H9 (cell line): Measurements from ENCODE around the gene KLF11. TPM values are rescaled to one million over a fixed set of nuclear protein-coding genes. Genes with fewer than 3 reads are reported as not detected.

Experiments
- DNase-seq: peaks from one replicate; pipeline ENCODE4 v3.0.0-alpha.2; 2017
- H2AFZ ChIP-seq: one replicate; pipeline ENCODE4 v1.6.1; 2013; ENCODE audit warnings: mild to moderate bottlenecking, low read length, control low read depth, moderate library complexity
- H2AK5ac ChIP-seq: 2 replicates; pipeline ENCODE4 v1.6.1; 2013; ENCODE audit warnings: low read length, control low read depth, mixed read lengths; ENCODE audit not compliant: insufficient read length
- H2BK120ac ChIP-seq: one replicate; pipeline ENCODE4 v1.6.1; 2013; ENCODE audit warnings: low read depth, mild to moderate bottlenecking, low read length, control low read depth, inconsistent platforms; ENCODE audit not compliant: poor library complexity, severe bottlenecking
- H2BK12ac ChIP-seq: 2 replicates; pipeline ENCODE4 v1.6.1; 2013; ENCODE audit warnings: low read length, control low read depth, mixed read lengths, low read depth; ENCODE audit not compliant: insufficient read length
- H2BK15ac ChIP-seq: 2 replicates; pipeline ENCODE4 v1.6.1; 2013; ENCODE audit warnings: low read depth, low read length, control low read depth
- H2BK20ac ChIP-seq: one replicate; pipeline ENCODE4 v1.6.1; 2013; ENCODE audit warnings: low read depth, mild to moderate bottlenecking, low read length, control low read depth, inconsistent platforms; ENCODE audit not compliant: poor library complexity, severe bottlenecking
- H2BK5ac ChIP-seq: 2 replicates; pipeline ENCODE4 v1.6.1; 2013; ENCODE audit warnings: low read length, control low read depth, mixed read lengths; ENCODE audit not compliant: insufficient read length
- H3K14ac ChIP-seq: 2 replicates; pipeline ENCODE4 v1.6.1; 2013; ENCODE audit warnings: low read length, control low read depth; ENCODE audit not compliant: insufficient read depth
- H3K18ac ChIP-seq: 2 replicates; pipeline ENCODE4 v1.6.1; 2013; ENCODE audit warnings: low read depth, mild to moderate bottlenecking, mixed read lengths, low read length, control low read depth; ENCODE audit not compliant: insufficient read length
- H3K23ac ChIP-seq: 2 replicates; pipeline ENCODE4 v1.6.1; 2013; ENCODE audit warnings: low read length, control low read depth, mixed read lengths, low read depth; ENCODE audit not compliant: insufficient read length
- H3K23me2 ChIP-seq: 2 replicates; pipeline ENCODE4 v1.6.1; 2013; ENCODE audit warnings: low read depth, mild to moderate bottlenecking, mixed read lengths, low read length, control low read depth; ENCODE audit not compliant: insufficient read length, poor library complexity, severe bottlenecking
- H3K27ac ChIP-seq: 2 replicates; pipeline ENCODE4 v1.5.1; 2013; ENCODE audit warnings: low read length, control low read depth, mixed read lengths, low read depth; ENCODE audit not compliant: insufficient read length
- H3K27me3 ChIP-seq: 2 replicates; pipeline ENCODE4 v1.6.1; 2013; ENCODE audit warnings: low read length, control low read depth, inconsistent platforms; ENCODE audit not compliant: insufficient read depth
- H3K4ac ChIP-seq: 2 replicates; pipeline ENCODE4 v1.6.1; 2013; ENCODE audit warnings: low read depth, mild to moderate bottlenecking, control low read depth, inconsistent platforms, low read length, moderate library complexity
- H3K4me1 ChIP-seq: 2 replicates; pipeline ENCODE4 v1.6.1; 2013; ENCODE audit warnings: low read length, control low read depth, inconsistent platforms; ENCODE audit not compliant: insufficient read depth
- H3K4me2 ChIP-seq: 2 replicates; pipeline ENCODE4 v1.6.1; 2013; ENCODE audit warnings: low read length, control low read depth, mixed read lengths; ENCODE audit not compliant: insufficient read length, insufficient read depth
- H3K56ac ChIP-seq: 2 replicates; pipeline ENCODE4 v1.6.1; 2013; ENCODE audit warnings: low read depth, mild to moderate bottlenecking, mixed read lengths, low read length, control low read depth; ENCODE audit not compliant: insufficient read length
- H3K79me1 ChIP-seq: 2 replicates; pipeline ENCODE4 v1.6.1; 2013; ENCODE audit warnings: low read depth, mild to moderate bottlenecking, moderate library complexity, low read length, control low read depth, inconsistent platforms; ENCODE audit not compliant: insufficient read depth, poor library complexity, severe bottlenecking
- H3K79me2 ChIP-seq: 2 replicates; pipeline ENCODE4 v1.6.1; 2013; ENCODE audit warnings: low read length, control low read depth, inconsistent platforms; ENCODE audit not compliant: insufficient read depth
- H3K9ac ChIP-seq: 2 replicates; pipeline ENCODE4 v1.6.1; 2013; ENCODE audit warnings: low read length, control low read depth, mixed read lengths; ENCODE audit not compliant: insufficient read length; ENCODE audit errors: extremely low read depth
- H3K9me3 ChIP-seq: one replicate; pipeline ENCODE4 v1.6.1; 2013; ENCODE audit warnings: low read depth, low read length, inconsistent platforms; ENCODE audit not compliant: control insufficient read depth
- H3T11ph ChIP-seq: one replicate; pipeline ENCODE4 v1.6.1; 2013; ENCODE audit warnings: mild to moderate bottlenecking, low read length, control low read depth, inconsistent platforms
- H4K20me1 ChIP-seq: one replicate; pipeline ENCODE4 v1.6.1; 2013; ENCODE audit not compliant: control insufficient read depth, insufficient read length, insufficient read depth
- H4K5ac ChIP-seq: 2 replicates; pipeline ENCODE4 v1.6.1; 2013; ENCODE audit warnings: low read depth, mild to moderate bottlenecking, mixed read lengths, low read length, control low read depth; ENCODE audit not compliant: insufficient read length
- H4K8ac ChIP-seq: replicated peaks from 2 replicates; pipeline ENCODE4 v1.6.1; 2013; ENCODE audit warnings: low read length, control low read depth, mixed read lengths, low read depth; ENCODE audit not compliant: insufficient read length
- H4K91ac ChIP-seq: 2 replicates; pipeline ENCODE4 v1.6.1; 2013; ENCODE audit warnings: low read depth, mild to moderate bottlenecking, moderate library complexity, mixed read lengths, low read length, control low read depth; ENCODE audit not compliant: insufficient read length
- H3K27ac Mint-ChIP-seq, 3 experiments: 2 replicates in 2 of 3; 3 replicates in 1 of 3; pipeline ENCODE4 v1.8.0; 2020 to 2021; ENCODE audit warnings: mixed read lengths in 3 of 3, mild to moderate bottlenecking in 1 of 3, moderate library complexity in 1 of 3
- H3K27me3 Mint-ChIP-seq: 2 replicates; pipeline ENCODE4 v1.8.0; 2021; ENCODE audit warnings: low read depth, mild to moderate bottlenecking, moderate library complexity, mixed read lengths
- H3K36me3 Mint-ChIP-seq, 3 experiments: 2 replicates in 2 of 3; 3 replicates in 1 of 3; pipeline ENCODE4 v1.8.0; 2020 to 2021; ENCODE audit warnings: low read depth in 3 of 3, mixed read lengths in 3 of 3; ENCODE audit not compliant: insufficient read depth in 1 of 3
- H3K4me1 Mint-ChIP-seq, 2 experiments: 2 replicates each; pipeline ENCODE4 v1.8.0; 2020; ENCODE audit warnings: mixed read lengths in 2 of 2
- H3K4me3 Mint-ChIP-seq, 2 experiments: 2 replicates in 1 of 2; 3 replicates in 1 of 2; pipeline ENCODE4 v1.8.0; 2020 to 2021; ENCODE audit warnings: mild to moderate bottlenecking in 2 of 2, mixed read lengths in 2 of 2, moderate library complexity in 1 of 2
- H3K9me3 Mint-ChIP-seq, 2 experiments: 2 replicates in 1 of 2; 3 replicates in 1 of 2; pipeline ENCODE4 v1.8.0; 2020; ENCODE audit warnings: mild to moderate bottlenecking in 2 of 2, mixed read lengths in 2 of 2, moderate library complexity in 1 of 2
- CTCF ChIP-seq: fragments of 200-600 bp; sonication (generic); conservative IDR thresholded peaks from 3 replicates; pipeline ENCODE4 v1.8.0; 2021; ENCODE audit warnings: antibody characterized with exemption, mild to moderate bottlenecking
- WGBS: extraction: QIAGEN DNeasy Blood & Tissue Kit; methylation state at CpG from one replicate; pipeline ENCODE4 v1.1.7; 2013; ENCODE audit warnings: missing lambda C conversion rate, low lambda C conversion rate, mixed read lengths; ENCODE audit not compliant: insufficient read length; ENCODE audit errors: extremely low coverage; 5-methylcytosine and 5-hydroxymethylcytosine counted together
- total RNA-seq: library from RNA; stranded (reverse); gene quantifications from 2 replicates; pipeline ENCODE4 v1.2.1, GENCODE V29; 2021

KLF11 gene
- total RNA-seq, 1 experiment from 2014 or later: 15.5 TPM

DNA sequence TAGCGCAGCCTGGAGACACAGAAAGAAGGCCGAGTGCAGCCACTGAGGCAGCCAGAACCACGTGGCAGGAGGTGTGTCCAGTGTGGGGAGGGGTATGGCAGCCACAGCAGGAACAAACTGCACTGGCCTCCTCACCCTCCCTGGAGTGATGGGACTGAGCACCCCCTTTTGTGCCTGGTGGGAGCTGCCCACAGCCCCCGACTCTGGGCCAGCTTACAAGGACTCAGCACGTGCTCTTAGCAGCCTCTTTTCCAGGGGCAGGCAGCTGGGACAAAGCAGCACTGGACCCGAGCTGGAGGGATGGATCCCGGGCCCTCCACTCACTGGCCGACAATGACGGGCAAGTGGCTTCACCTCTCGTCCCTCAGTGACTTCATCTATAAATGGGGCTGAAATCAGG is 5.2 kb upstream of the KLF11 start:
- H2BK5ac ChIP-seq: no peak overlapping the region
- H3K9me3 Mint-ChIP-seq: no peaks in the 10 kb centered on the region; a peak in 1 of 5 replicates
- H3K9ac ChIP-seq: no peak overlapping the region
- no peak overlapping the region for H3K56ac ChIP-seq
- H3K9me3 ChIP-seq: no peaks in the 10 kb centered on the region
- no CpG with 5 or more reads among the region's 10 CpGs for WGBS
- H3K27me3 ChIP-seq: no peaks in the 10 kb centered on the region; the same call in 1 of the 2 replicates
- H2BK20ac ChIP-seq: no peak overlapping the region
- H4K8ac ChIP-seq: no peak overlapping the region
- no peak overlapping the region for H3T11ph ChIP-seq
- no peak overlapping the region for H3K4ac ChIP-seq
- H2AFZ ChIP-seq: no peak overlapping the region
- H3K18ac ChIP-seq: no peak overlapping the region
- H2BK12ac ChIP-seq: no peak overlapping the region
- H3K36me3 Mint-ChIP-seq: peaks cover 0 to 10% (median 0%) of the 10 kb centered on the region in 3 experiments; a peak in 2 of 7 replicates
- no peak overlapping the region for H3K27ac ChIP-seq
- no peak overlapping the region for H3K4me2 ChIP-seq
- H4K20me1 ChIP-seq: no peaks in the 10 kb centered on the region
- no peak overlapping the region for H2AK5ac ChIP-seq
- H2BK15ac ChIP-seq: no peak overlapping the region
- no peak for TF ChIP-seq CTCF
- H3K23me2 ChIP-seq: peaks cover 10% of the 10 kb centered on the region
- no peak for DNase-seq
- no peak overlapping the region for H3K14ac ChIP-seq
- no peak overlapping the region for H3K4me3 Mint-ChIP-seq
- H3K27me3 Mint-ChIP-seq: peaks cover 32% of the 10 kb centered on the region
- H2BK120ac ChIP-seq: no peak overlapping the region
- no peak overlapping the region for H3K23ac ChIP-seq
- no peak overlapping the region for H3K27ac Mint-ChIP-seq
- no peaks in the 10 kb centered on the region for H3K79me2 ChIP-seq
- H4K91ac ChIP-seq: no peak overlapping the region
- no peaks in the 10 kb centered on the region for H3K79me1 ChIP-seq
- no peaks in the 10 kb centered on the region for H3K4me1 ChIP-seq
- H4K5ac ChIP-seq: no peak overlapping the region
- peaks cover 14 to 21% of the 10 kb centered on the region in 2 experiments for H3K4me1 Mint-ChIP-seq
